SK-N-SH (cell line): Measurements from ENCODE around the gene P2RX5. TPM values are rescaled to one million over a fixed set of nuclear protein-coding genes. Genes with fewer than 3 reads are reported as not detected.

ENCODE experiments used
- CTCF ChIA-PET: fragments of 300-600, 350-600 bp; formaldehyde crosslinking; extraction: SDS; loops from one replicate; lab custom pipeline; 2021; lab: Yijun Ruan, JAX
- POLR2A ChIA-PET: fragments of 350-600 bp; sonication (Branson Sonifier 250); formaldehyde crosslinking; extraction: SDS; loops from one replicate; lab custom pipeline; 2020; ENCODE audit warnings: antibody characterized with exemption, inconsistent platforms; lab: Yijun Ruan, JAX
- DNase-seq: peaks from one replicate; pipeline ENCODE4 v3.0.0; 2012
- H2AFZ ChIP-seq: fragments of 200-600 bp; sonication (generic); 2 replicates; pipeline ENCODE4 v1.8.1; 2016; ENCODE audit warnings: antibody characterized with exemption, mild to moderate bottlenecking, low read depth
- H3F3A ChIP-seq: fragments of 200-600 bp; sonication (generic); replicated peaks from 2 replicates; pipeline ENCODE3; 2016; ENCODE audit warnings: antibody characterized with exemption, mild to moderate bottlenecking; ENCODE audit not compliant: insufficient read depth
- H3K27ac ChIP-seq, 2 experiments: fragments of 200-500 bp in 1 of 2; fragments of 200-600 bp in 1 of 2; sonication (Bioruptor generic) in 1 of 2; sonication (generic), shearing (Covaris generic) in 1 of 2; 2 replicates each; pipeline versions ENCODE4 v1.5.1 to v1.6.1; 2014 to 2016; ENCODE audit warnings: low read depth in 2 of 2, inconsistent platforms in 1 of 2, low read length in 1 of 2, mild to moderate bottlenecking in 1 of 2, mixed read lengths in 1 of 2
- H3K27me3 ChIP-seq: fragments of 200-600 bp; sonication (generic), shearing (Covaris generic); 2 replicates; pipeline ENCODE4 v1.6.1; 2016; ENCODE audit warnings: mixed run types; ENCODE audit not compliant: insufficient read depth
- H3K36me3 ChIP-seq, 2 experiments: fragments of 200-500 bp in 1 of 2; fragments of 200-600 bp in 1 of 2; sonication (Bioruptor generic) in 1 of 2; sonication (generic) in 1 of 2; replicated peaks in 1 of 2; 2 replicates each; pipeline versions ENCODE3 to v1.5.1; 2014 to 2016; ENCODE audit warnings: low read length in 1 of 2, mild to moderate bottlenecking in 1 of 2; ENCODE audit not compliant: insufficient read depth in 2 of 2, control insufficient read depth in 1 of 2
- H3K4me1 ChIP-seq, 2 experiments: fragments of 200-500 bp in 1 of 2; fragments of 200-600 bp in 1 of 2; sonication (Bioruptor generic) in 1 of 2; sonication (generic), shearing (Covaris generic) in 1 of 2; 2 replicates each; pipeline versions ENCODE4 v1.5.1 to v1.6.1; 2014 to 2016; ENCODE audit warnings: low read depth in 1 of 2, low read length in 1 of 2, mixed run types in 1 of 2; ENCODE audit not compliant: insufficient read depth in 2 of 2, control insufficient read depth in 1 of 2
- H3K4me2 ChIP-seq: fragments of 200-600 bp; sonication (generic), shearing (Covaris generic); 2 replicates; pipeline ENCODE4 v1.6.1; 2017; ENCODE audit warnings: mixed run types
- H3K4me3 ChIP-seq, 2 experiments: fragments of 200-500 bp in 1 of 2; fragments of 200-600 bp in 1 of 2; sonication (Bioruptor generic) in 1 of 2; sonication (generic), shearing (Covaris generic) in 1 of 2; 2 replicates each; pipeline versions ENCODE4 v1.5.1 to v1.8.1; 2014 to 2016; ENCODE audit warnings: low read depth in 2 of 2, inconsistent platforms in 1 of 2, low read length in 1 of 2, mild to moderate bottlenecking in 1 of 2, mixed read lengths in 1 of 2, moderate library complexity in 1 of 2
- H3K79me2 ChIP-seq: fragments of 200-600 bp; sonication (generic); 2 replicates; pipeline ENCODE4 v1.8.1; 2017; ENCODE audit warnings: mild to moderate bottlenecking; ENCODE audit not compliant: insufficient read depth
- H3K9ac ChIP-seq: fragments of 200-600 bp; sonication (generic); 2 replicates; pipeline ENCODE4 v1.6.1; 2017; ENCODE audit warnings: mixed run types
- H3K9me2 ChIP-seq: fragments of 200-600 bp; sonication (generic); 2 replicates; pipeline ENCODE4 v1.6.1; 2017; ENCODE audit warnings: mixed run types
- H3K9me3 ChIP-seq: fragments of 200-600 bp; sonication (generic); 2 replicates; pipeline ENCODE4 v1.6.1; 2017; ENCODE audit warnings: mixed run types, mild to moderate bottlenecking, moderate library complexity
- H4K20me1 ChIP-seq: fragments of 200-600 bp; sonication (generic); 2 replicates; pipeline ENCODE4 v1.6.1; 2017; ENCODE audit warnings: mild to moderate bottlenecking, mixed run types; ENCODE audit not compliant: insufficient read depth
- ELF1 ChIP-seq: IDR thresholded peaks from 2 replicates; pipeline ENCODE4 v1.4.0; 2012
- EP300 ChIP-seq, 2 experiments: IDR thresholded peaks; 2 replicates each; pipeline versions ENCODE4 v1.4.0 to v1.6.1; 2012; ENCODE audit warnings: borderline replicate concordance in 1 of 2, low read depth in 1 of 2, low read length in 1 of 2
- FOSL2 ChIP-seq: IDR thresholded peaks from 2 replicates; pipeline ENCODE4 v1.4.0; 2012; ENCODE audit warnings: low read depth, mild to moderate bottlenecking, moderate library complexity, borderline replicate concordance
- MXI1 ChIP-seq: IDR thresholded peaks from 2 replicates; pipeline ENCODE4 v1.6.1; 2012; ENCODE audit warnings: mild to moderate bottlenecking, low read depth, low read length, improper control_type of control experiment
- NFIC ChIP-seq: IDR thresholded peaks from 2 replicates; pipeline ENCODE4 v1.4.0; 2012; ENCODE audit warnings: borderline replicate concordance
- POLR2AphosphoS5 ChIP-seq: IDR thresholded peaks from 2 replicates; pipeline ENCODE4 v1.6.1; 2012; ENCODE audit warnings: low read depth, low read length
- RFX5 ChIP-seq: IDR thresholded peaks from 2 replicates; pipeline ENCODE4 v1.6.1; 2012; ENCODE audit warnings: mild to moderate bottlenecking, improper control_type of control experiment, low read length
- RXRA ChIP-seq: IDR thresholded peaks from 2 replicates; pipeline ENCODE4 v1.4.0; 2012; ENCODE audit warnings: low read depth, mild to moderate bottlenecking, borderline replicate concordance
- TCF12 ChIP-seq: IDR thresholded peaks from 2 replicates; pipeline ENCODE4 v1.4.0; 2012
- TEAD4 ChIP-seq: IDR thresholded peaks from 2 replicates; pipeline ENCODE4 v1.4.0; 2012; ENCODE audit warnings: mild to moderate bottlenecking, borderline replicate concordance; ENCODE audit not compliant: insufficient read depth
- WGBS: methylation state at CpG from one replicate; pipeline ENCODE4 v1.1.6; 2017; ENCODE audit warnings: low lambda C conversion rate; 5-methylcytosine and 5-hydroxymethylcytosine counted together
- polyA plus RNA-seq, 3 experiments: library from polyadenylated mRNA; depleted of rRNA; stranded (reverse); fragments of >200 nt; gene quantifications; 2 replicates each; pipeline ENCODE4 v1.2.3, GENCODE V29; 2012
- TF ChIP-seq, protein P1 (sequence below): IDR thresholded peaks from 2 replicates; pipeline ENCODE4 v1.6.1; 2012; ENCODE audit warnings: mild to moderate bottlenecking, low read depth, low read length, moderate library complexity

Gene P2RX5
- polyA plus RNA-seq (2012; rRNA removed) = 0.71 and 0.97 TPM in 2 replicates
- polyA plus RNA-seq (2012; cell fraction: cytosol; rRNA removed) = 0.62 and 0.94 TPM in 2 replicates
- polyA plus RNA-seq (2012; cell fraction: nucleus; rRNA removed) = 2.0 and 2.2 TPM in 2 replicates

- Histone ChIP-seq H3K4me1 (peaks cover 0 to 13% of the 10 kb centered on the region in 2 experiments; a peak in 1 of 4 replicates), H3K79me2 (no peaks in the 10 kb centered on the region), H3K36me3 (no peaks in the 10 kb centered on the region), H3K4me2 (peak within 1 kb of the TSS; percentile 82), H3F3A (no peaks in the 10 kb centered on the region), H2AFZ (peak within 1 kb of the TSS; percentile 65), H4K20me1 (no peaks in the 10 kb centered on the region), H3K4me3 (peak within 1 kb of the TSS; percentile 44 to 58), H3K9me3 (no peaks in the 10 kb centered on the region), H3K27ac (0 out of 4 replicates have a peak within 1 kb of the TSS, but pooled peaks of 1 of the 2 experiments have one; percentile 3), H3K9me2 (no peaks in the 10 kb centered on the region), H3K27me3 (no peaks in the 10 kb centered on the region), H3K9ac (no peak within 1 kb of the TSS)
- ChIA-PET CTCF (interaction anchor here (0.5 to 4.3 kb wide), 6 partner anchors 13 to 1170 kb away, joined by 3 to 28 read pairs (median 4); partner anchors contain the start of gene HASPIN), POLR2A (interaction anchor here (1.0 kb wide), 1 partner anchor 15 kb away, joined by 3 read pairs; no protein-coding TSS in a partner anchor)
- no peak for TF ChIP-seq FOSL2
- TF ChIP-seq, protein P1, sequence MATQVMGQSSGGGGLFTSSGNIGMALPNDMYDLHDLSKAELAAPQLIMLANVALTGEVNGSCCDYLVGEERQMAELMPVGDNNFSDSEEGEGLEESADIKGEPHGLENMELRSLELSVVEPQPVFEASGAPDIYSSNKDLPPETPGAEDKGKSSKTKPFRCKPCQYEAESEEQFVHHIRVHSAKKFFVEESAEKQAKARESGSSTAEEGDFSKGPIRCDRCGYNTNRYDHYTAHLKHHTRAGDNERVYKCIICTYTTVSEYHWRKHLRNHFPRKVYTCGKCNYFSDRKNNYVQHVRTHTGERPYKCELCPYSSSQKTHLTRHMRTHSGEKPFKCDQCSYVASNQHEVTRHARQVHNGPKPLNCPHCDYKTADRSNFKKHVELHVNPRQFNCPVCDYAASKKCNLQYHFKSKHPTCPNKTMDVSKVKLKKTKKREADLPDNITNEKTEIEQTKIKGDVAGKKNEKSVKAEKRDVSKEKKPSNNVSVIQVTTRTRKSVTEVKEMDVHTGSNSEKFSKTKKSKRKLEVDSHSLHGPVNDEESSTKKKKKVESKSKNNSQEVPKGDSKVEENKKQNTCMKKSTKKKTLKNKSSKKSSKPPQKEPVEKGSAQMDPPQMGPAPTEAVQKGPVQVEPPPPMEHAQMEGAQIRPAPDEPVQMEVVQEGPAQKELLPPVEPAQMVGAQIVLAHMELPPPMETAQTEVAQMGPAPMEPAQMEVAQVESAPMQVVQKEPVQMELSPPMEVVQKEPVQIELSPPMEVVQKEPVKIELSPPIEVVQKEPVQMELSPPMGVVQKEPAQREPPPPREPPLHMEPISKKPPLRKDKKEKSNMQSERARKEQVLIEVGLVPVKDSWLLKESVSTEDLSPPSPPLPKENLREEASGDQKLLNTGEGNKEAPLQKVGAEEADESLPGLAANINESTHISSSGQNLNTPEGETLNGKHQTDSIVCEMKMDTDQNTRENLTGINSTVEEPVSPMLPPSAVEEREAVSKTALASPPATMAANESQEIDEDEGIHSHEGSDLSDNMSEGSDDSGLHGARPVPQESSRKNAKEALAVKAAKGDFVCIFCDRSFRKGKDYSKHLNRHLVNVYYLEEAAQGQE = peak; percentile 92
- TF ChIP-seq MXI1 = peak; percentile 46; the same call in 1 of the 2 replicates
- TF ChIP-seq TCF12 = no peak
- DNase-seq = peak; percentile 81
- 5% methylated on average over 41 of the region's 65 CpGs for WGBS
Measured at GRCh38 chr17:3695723-3696411, at the start of gene P2RX5. TSS of gene P2RX5 (minus strand) at chr17:3696155. CDS start at chr17:3696005, 150 bp downstream.

DNA sequence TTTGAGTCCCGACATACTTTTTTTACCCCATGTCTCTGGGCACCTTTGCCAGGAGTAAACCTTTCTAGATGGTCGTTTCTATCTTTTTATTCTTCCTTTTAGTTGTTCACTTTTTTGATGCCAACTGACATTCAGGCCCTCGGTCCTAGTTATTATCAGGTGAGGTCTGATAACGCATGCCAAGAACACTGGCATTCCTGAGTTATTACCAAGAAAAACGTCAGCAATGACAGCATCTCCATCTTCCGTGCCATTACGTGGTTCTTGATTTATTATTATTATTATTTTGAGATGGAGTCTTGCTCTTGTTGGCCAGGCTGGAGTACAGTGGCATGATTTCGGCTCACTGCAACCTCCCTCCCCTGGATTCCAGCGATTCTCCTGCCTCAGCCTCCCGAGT lies 49.1 kb upstream of the P2RX5 start:
- no peak overlapping the region for H3K27ac ChIP-seq
- ChIA-PET CTCF (interaction anchor here (2.6 kb wide), 1 partner anchor 8 kb away, joined by 17 read pairs; no protein-coding TSS in a partner anchor), POLR2A (no interaction called here)
- H3K36me3 ChIP-seq = no peaks in the 10 kb centered on the region
- no peaks in the 10 kb centered on the region for H3K4me1 ChIP-seq
- no peak overlapping the region for H3K4me2 ChIP-seq
- H3K9ac ChIP-seq = no peak overlapping the region
- no peaks in the 10 kb centered on the region for H3K27me3 ChIP-seq
- no peaks in the 10 kb centered on the region for H3K9me2 ChIP-seq
- no peaks in the 10 kb centered on the region for H4K20me1 ChIP-seq
- H2AFZ ChIP-seq = no peak overlapping the region
- 70% methylated on average over 10 of the region's 10 CpGs for WGBS
- no peaks in the 10 kb centered on the region for H3K9me3 ChIP-seq
- H3F3A ChIP-seq = no peaks in the 10 kb centered on the region
- no peaks in the 10 kb centered on the region for H3K79me2 ChIP-seq
- TF ChIP-seq EP300 (IDR thresholded peaks at IDR 0.05; ENCODE audit: borderline replicate concordance in 1 of 2, low read depth in 1 of 2, low read length in 1 of 2) (no peak), POLR2AphosphoS5 (no peak), TEAD4 (no peak), NFIC (no peak), RFX5 (no peak), ELF1 (no peak), RXRA (no peak)
- no peak for DNase-seq
- H3K4me3 ChIP-seq = no peak overlapping the region
